Astrocyte (in vitro differentiated cells and primary cell): ENCODE results near the gene CFC1.
"Not testable (repeated sequence)": the region's sequence is repeated elsewhere in the genome, so short reads cannot be mapped to it uniquely, and the experiment has no call there.

Experiments used
- EZH2 ChIP-seq: IDR thresholded peaks from 2 replicates; pipeline ENCODE4 v1.6.1; 2012; ENCODE audit warnings: mild to moderate bottlenecking, low read length, inconsistent platforms; ENCODE audit not compliant: insufficient read depth
- TF ChIP-seq, protein P1 (sequence below): IDR thresholded peaks from 2 replicates; pipeline ENCODE4 v1.5.1; 2011; ENCODE audit warnings: low read depth, mild to moderate bottlenecking, inconsistent platforms, low read length, moderate library complexity; ENCODE audit not compliant: insufficient read depth

DNA sequence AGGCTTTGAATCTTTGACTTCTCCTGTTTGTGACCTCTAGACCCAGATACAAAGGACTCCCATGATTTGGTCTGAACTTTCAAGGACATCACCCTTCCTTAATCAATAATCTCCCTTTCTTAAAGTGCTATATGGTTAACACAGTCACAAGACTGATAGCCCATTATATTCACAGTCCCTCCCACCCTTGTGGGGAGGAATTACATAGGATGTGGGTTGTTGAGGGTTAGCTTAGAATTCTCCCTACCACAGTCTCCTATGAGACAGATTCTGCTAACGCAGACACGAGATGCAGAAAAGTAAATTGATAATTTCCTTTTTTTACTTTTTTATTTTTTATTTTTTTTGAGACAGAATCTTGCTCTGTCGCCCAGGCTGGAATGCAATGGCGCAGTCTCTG, 45.2 kb downstream of the CFC1 start:
- TF ChIP-seq, protein P1, sequence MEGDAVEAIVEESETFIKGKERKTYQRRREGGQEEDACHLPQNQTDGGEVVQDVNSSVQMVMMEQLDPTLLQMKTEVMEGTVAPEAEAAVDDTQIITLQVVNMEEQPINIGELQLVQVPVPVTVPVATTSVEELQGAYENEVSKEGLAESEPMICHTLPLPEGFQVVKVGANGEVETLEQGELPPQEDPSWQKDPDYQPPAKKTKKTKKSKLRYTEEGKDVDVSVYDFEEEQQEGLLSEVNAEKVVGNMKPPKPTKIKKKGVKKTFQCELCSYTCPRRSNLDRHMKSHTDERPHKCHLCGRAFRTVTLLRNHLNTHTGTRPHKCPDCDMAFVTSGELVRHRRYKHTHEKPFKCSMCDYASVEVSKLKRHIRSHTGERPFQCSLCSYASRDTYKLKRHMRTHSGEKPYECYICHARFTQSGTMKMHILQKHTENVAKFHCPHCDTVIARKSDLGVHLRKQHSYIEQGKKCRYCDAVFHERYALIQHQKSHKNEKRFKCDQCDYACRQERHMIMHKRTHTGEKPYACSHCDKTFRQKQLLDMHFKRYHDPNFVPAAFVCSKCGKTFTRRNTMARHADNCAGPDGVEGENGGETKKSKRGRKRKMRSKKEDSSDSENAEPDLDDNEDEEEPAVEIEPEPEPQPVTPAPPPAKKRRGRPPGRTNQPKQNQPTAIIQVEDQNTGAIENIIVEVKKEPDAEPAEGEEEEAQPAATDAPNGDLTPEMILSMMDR: not testable (repeated sequence)
- TF ChIP-seq EZH2: not testable (repeated sequence)
